Type B pancreatic cell (in vitro differentiated cells): ENCODE results near the gene CACNA1H. TPM values are rescaled to one million over a fixed set of nuclear protein-coding genes. Genes with fewer than 3 reads are reported as not detected.

Experiments
- DNase-seq: peaks from one replicate; pipeline ENCODE4 v3.0.0; 2021; ENCODE audit warnings: mixed read lengths; ENCODE audit not compliant: unreplicated experiment; ENCODE audit errors: extremely low spot score
- H3K27ac Mint-ChIP-seq: 2 replicates; pipeline ENCODE4 v1.8.0; 2021; ENCODE audit warnings: mild to moderate bottlenecking, mixed read lengths
- H3K27me3 Mint-ChIP-seq: 2 replicates; pipeline ENCODE4 v1.8.0; 2021; ENCODE audit warnings: mixed read lengths
- H3K36me3 Mint-ChIP-seq: 2 replicates; pipeline ENCODE4 v1.8.0; 2021; ENCODE audit warnings: mixed read lengths
- H3K4me1 Mint-ChIP-seq: one replicate; pipeline ENCODE4 v1.8.0; 2021; ENCODE audit warnings: mixed read lengths; ENCODE audit not compliant: unreplicated experiment
- H3K4me3 Mint-ChIP-seq: 2 replicates; pipeline ENCODE4 v1.8.0; 2021; ENCODE audit warnings: mild to moderate bottlenecking, mixed read lengths
- H3K9me3 Mint-ChIP-seq: 2 replicates; pipeline ENCODE4 v1.8.0; 2021; ENCODE audit warnings: mixed read lengths
- total RNA-seq: library from RNA; stranded (reverse); gene quantifications from 2 replicates; pipeline ENCODE4 v1.2.1, GENCODE V29; 2021; ENCODE audit warnings: low replicate concordance
- TF ChIP-seq, protein P1 (sequence below): fragments of 200-600 bp; sonication (generic); conservative IDR thresholded peaks from 2 replicates; pipeline ENCODE4 v1.5.0; 2021; ENCODE audit warnings: antibody characterized with exemption, mild to moderate bottlenecking

Gene CACNA1H
- total RNA-seq, 1 donor from 2014 or later: 38.1 TPM

- no peaks in the 10 kb centered on the region for H3K4me1 Mint-ChIP-seq
- no peak overlapping the region for H3K4me3 Mint-ChIP-seq
- no peaks in the 10 kb centered on the region for H3K9me3 Mint-ChIP-seq
- H3K27ac Mint-ChIP-seq: no peak overlapping the region
- no peak for DNase-seq
- TF ChIP-seq, protein P1, sequence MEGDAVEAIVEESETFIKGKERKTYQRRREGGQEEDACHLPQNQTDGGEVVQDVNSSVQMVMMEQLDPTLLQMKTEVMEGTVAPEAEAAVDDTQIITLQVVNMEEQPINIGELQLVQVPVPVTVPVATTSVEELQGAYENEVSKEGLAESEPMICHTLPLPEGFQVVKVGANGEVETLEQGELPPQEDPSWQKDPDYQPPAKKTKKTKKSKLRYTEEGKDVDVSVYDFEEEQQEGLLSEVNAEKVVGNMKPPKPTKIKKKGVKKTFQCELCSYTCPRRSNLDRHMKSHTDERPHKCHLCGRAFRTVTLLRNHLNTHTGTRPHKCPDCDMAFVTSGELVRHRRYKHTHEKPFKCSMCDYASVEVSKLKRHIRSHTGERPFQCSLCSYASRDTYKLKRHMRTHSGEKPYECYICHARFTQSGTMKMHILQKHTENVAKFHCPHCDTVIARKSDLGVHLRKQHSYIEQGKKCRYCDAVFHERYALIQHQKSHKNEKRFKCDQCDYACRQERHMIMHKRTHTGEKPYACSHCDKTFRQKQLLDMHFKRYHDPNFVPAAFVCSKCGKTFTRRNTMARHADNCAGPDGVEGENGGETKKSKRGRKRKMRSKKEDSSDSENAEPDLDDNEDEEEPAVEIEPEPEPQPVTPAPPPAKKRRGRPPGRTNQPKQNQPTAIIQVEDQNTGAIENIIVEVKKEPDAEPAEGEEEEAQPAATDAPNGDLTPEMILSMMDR: no peak
- no peaks in the 10 kb centered on the region for H3K36me3 Mint-ChIP-seq
- no peaks in the 10 kb centered on the region for H3K27me3 Mint-ChIP-seq
Measured at GRCh38 chr16:1131378-1131994, 21.4 kb upstream of the CACNA1H start.

- Mint-ChIP-seq H3K9me3 (no peaks in the 10 kb centered on the region), H3K4me3 (no peak overlapping the region), H3K27ac (no peak overlapping the region), H3K36me3 (no peaks in the 10 kb centered on the region), H3K27me3 (no peaks in the 10 kb centered on the region), H3K4me1 (no peaks in the 10 kb centered on the region)
- TF ChIP-seq, protein P1: no peak
- DNase-seq: no peak
Measured at GRCh38 chr16:1132431-1132830, 20.5 kb upstream of the CACNA1H start.

- Mint-ChIP-seq H3K4me1 (no peaks in the 10 kb centered on the region), H3K9me3 (no peaks in the 10 kb centered on the region), H3K27me3 (no peaks in the 10 kb centered on the region), H3K4me3 (no peak overlapping the region), H3K36me3 (no peaks in the 10 kb centered on the region), H3K27ac (no peak overlapping the region)
- DNase-seq: no peak
- TF ChIP-seq, protein P1: no peak
Measured at GRCh38 chr16:1133271-1133670, 19.6 kb upstream of the CACNA1H start.

GRCh38 chr16:1133810-1134520, 18.9 kb upstream of the CACNA1H start:
- Mint-ChIP-seq H3K4me1 (no peaks in the 10 kb centered on the region), H3K27ac (no peak overlapping the region), H3K27me3 (no peaks in the 10 kb centered on the region), H3K36me3 (no peaks in the 10 kb centered on the region), H3K4me3 (no peak overlapping the region), H3K9me3 (no peaks in the 10 kb centered on the region)
- TF ChIP-seq, protein P1: no peak
- DNase-seq: no peak

DNA sequence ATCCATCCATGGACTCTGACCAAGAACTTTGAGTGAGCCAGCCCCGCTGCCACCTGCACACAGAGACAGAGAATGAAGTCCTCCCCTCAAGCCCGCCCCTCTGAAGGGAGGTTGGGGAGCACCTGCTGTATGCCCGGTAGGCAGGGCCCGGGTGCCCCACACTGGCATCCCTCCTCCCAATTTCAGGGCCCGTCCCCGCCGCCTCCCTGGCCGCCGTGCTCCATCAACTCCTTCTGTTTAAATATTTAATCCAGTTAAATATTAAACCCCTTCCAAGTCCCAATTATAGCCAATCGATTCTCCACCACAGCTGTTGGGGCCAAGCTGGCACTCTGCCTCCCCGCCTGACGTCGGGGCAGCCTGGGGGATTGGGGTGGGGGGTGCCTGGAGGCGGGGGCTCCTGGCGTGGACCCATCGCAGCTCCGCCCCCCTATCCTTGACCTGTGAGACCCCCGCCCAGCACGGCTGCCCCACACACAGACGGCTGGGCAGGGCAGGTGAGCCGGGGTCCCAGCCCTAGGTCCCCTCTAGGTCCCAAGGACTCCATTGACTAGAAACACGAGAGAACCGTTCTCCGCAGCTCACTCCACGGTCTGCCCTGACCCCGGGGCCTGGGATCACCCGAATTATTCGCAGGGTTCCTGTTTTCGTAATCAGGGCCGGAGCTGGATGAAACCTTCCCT, 18.0 kb upstream of the CACNA1H start:
- Mint-ChIP-seq H3K4me1 (no peaks in the 10 kb centered on the region), H3K27ac (no peak overlapping the region), H3K9me3 (no peaks in the 10 kb centered on the region), H3K36me3 (no peaks in the 10 kb centered on the region), H3K27me3 (no peaks in the 10 kb centered on the region), H3K4me3 (no peak overlapping the region)
- TF ChIP-seq, protein P1: no peak
- DNase-seq: no peak
